HG03095 (cell line): ENCODE measurements around the gene CFAP107.
"Not testable (repeated sequence)": the region's sequence is repeated elsewhere in the genome, so short reads cannot be mapped to it uniquely, and the experiment has no call there.

Source experiments
- ATAC-seq: cut with Tn5 transposase; IDR thresholded peaks from one replicate; pipeline ENCODE4 v1.9.1; 2021; ENCODE audit warnings: moderate library complexity; ENCODE audit not compliant: unreplicated experiment

The CFAP107 gene

DNA sequence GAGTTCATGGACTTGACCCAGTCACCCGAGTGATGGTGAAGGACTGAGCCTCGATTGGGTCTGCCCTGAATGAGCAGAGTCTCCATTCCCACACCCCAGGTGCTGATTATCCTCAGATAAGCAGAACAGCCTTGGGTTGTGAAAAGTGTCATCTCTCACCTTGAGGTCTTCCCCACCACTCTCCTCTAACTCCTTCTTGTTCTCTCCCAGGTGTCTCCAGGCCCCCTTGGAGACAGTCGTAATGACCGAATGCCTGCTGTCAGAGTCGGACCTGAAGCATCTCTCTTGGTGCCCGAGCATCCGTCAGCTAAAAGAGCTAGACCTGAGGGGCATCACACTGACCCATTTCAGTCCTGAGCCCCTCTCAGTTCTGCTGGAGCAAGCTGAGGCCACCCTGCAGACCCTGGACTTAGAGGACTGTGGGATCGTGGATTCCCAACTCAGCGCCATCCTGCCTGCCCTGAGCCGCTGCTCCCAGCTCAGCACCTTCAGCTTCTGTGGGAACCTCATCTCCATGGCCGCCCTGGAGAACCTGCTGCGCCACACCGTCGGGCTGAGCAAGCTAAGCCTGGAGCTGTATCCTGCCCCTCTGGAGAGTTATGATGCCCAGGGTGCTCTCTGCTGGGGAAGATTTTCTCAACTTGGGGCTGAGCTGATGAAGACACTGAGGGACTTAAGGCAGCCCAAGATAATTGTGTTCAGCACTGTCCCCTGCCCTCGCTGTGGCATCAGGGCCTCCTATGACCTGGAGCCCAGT, 31.0 kb downstream of the CFAP107 start:
- ATAC-seq, result no peak

DNA sequence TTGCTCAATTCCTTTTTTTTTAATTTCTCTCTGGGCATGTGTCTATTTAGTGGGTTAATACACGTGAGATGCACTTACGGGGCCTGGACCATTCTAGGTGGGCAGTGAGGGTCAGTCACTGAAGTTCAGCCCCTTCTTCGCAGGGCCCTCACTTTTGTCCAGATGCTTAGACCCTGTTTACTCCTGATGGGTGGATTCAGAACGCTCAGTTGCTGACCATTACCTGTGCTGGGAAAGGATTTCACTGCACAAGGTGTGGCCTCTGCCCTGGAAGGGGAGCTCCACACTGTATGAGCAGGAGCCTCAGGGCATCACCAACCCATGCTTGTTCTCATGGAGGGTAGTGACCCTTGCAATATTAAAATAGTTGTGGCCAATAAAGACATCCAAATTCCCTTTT, 32.1 kb downstream of the CFAP107 start:
- no peak for ATAC-seq

DNA sequence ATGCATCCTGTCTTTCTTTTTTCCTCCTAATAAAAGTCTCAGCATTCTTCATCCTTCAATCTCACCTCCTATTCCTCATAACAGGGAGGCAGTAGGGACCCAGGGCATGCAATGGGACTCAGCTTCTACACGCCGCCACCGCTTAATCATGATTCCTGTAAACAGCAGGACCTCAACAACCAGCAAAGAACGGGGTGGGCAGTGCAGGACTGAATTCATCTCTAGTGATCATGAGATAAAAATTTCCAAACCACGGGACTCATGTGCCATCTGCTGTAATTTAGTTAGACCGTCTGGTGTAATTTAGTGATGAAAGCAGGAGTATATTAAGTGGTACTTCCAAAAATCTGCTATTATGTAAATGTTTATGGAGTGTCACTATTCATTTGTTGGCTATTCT, 32.9 kb downstream of the CFAP107 start:
- ATAC-seq, result no peak

DNA sequence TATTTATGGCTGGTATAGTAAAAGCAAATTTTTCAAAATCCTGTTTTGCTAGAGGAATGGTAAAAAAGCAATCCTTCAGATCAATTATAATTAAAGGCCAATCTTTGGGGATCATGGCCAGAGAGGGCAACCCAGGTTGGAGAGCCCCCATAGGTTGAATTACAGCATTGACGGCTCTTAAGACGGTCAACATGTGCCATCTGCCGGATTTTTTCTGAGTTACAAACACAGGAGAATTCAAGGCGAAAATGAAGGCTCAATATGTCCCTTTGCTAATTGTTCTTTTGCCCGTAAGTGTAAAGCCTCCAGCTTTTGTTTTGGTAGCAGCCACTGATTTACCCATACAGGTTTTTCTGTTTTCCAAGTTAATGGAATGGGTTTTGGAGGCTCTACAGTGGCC, 35.5 kb downstream of the CFAP107 start:
- not testable (repeated sequence) for ATAC-seq

DNA sequence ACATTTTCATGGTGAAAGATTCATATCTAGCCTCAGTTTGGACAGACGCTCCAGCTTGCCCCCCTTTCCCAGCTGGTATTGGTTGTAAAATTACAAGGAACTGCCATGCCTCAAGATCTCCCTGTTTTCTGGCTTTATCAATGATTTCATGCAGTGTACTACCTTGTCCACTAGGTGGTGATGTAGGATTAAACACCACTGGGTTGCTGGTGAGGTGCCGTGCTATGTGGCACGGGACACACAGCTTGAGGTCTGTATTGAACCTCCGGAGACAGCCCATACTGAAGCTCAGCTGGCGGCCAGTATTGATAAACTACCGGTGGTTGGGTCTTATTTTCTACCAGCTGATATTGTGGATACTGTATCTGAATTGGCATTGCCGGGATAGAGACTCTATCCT, 37.8 kb downstream of the CFAP107 start:
- not testable (repeated sequence) for ATAC-seq

DNA sequence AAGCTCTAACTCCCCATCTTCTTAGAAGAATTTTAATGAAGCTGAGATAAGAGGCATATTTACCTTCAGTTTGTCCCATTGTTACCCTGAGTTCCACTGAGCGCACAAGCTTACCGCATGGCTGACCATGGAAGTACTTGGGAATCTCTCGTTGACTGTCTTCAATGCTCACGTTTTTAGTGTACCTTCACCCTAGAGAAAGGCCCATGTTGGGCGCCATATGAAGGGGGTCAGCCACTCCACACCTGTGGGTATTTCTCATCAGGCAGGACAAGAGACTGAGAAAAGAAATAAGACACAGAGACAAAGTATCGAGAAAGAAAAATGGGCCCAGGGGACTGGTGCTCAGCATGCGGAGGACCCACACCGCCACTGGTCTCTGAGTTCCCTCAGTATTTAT, 38.7 kb downstream of the CFAP107 start:
- ATAC-seq, result not testable (repeated sequence)

DNA sequence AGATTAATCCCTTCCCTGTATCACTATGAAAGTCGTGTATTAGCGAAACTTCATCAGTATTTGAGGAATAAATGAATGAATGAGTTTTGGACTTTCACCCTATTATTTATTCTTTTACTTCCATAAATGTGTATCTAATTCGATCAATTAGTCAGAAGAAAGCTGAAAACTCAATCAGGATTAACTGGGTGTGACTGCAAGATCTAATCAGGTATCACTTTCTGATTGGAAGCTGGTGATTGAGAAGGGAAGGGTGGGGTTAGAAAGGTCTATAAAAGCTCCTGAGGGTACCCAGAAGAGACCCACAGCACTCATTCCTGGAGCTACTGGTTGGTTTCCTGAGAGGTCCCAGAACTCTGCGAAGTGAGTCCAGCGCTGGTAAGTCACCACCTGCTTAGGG, 45.1 kb downstream of the CFAP107 start, which contains the start of gene PRAMEF1:
TSS of gene PRAMEF1 (plus strand) at position 301 of the 400 bp plus-strand sequence. CDS start 1,831 bp downstream, outside the sequence.
- ATAC-seq, result not testable (repeated sequence)

DNA sequence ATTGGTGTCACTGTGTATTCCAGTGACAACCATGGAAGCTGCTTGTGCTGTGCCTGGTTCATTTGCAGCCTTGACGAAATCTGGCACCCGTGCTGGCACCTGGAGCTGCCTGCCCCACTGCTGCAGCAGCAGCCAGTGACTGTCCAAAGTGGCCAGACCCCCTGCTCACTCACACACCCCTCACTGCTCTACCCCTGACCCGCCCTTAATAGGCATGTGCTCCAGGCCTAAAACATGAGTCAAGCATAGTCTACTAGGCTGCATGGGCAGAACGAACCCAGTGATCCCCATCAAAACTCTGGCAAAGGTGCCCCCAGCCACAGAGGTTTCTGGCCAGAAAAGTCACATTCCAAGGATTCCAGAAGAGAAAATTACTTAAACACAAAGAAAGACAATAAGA, 52.9 kb downstream of the CFAP107 start:
- ATAC-seq, result no peak

DNA sequence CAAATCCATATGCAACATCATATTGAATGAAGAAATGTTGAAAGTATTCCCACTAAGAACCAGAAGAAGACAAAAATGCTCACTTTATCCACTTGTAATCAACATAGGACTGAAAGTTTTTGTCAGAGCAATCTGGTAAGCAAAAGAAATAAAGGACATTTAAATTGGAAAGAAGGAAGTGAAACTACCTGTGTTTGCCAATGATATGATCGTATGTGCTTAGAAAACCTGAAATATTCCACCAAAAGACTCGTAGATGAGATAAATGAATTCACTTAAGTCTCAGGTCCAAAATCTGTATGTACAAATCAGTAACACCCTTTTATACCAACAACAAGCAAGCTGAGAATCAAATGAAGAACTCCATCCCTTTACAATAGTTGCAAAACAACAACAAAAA, 53.7 kb downstream of the CFAP107 start:
- ATAC-seq, result no peak

DNA sequence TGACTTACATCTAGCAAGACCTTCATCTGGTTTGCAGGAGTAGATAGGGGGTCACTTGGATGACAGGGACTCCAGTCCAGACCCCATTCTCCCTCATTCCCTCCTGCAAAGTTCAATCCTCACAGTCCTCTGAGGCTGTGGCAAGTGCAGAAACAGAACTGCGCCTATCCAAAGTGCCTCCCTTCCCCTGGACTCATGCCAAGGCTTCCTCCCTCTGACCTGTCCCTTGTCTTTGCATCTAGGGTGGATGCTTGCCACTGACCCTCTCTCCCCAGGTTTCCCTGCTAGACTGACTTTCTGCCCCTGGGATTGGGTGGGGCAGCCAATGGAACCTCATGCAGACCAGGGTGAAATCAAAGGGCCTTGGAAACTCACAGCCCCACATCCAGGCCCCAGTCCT, 63.9 kb downstream of the CFAP107 start:
- ATAC-seq, result no peak

DNA sequence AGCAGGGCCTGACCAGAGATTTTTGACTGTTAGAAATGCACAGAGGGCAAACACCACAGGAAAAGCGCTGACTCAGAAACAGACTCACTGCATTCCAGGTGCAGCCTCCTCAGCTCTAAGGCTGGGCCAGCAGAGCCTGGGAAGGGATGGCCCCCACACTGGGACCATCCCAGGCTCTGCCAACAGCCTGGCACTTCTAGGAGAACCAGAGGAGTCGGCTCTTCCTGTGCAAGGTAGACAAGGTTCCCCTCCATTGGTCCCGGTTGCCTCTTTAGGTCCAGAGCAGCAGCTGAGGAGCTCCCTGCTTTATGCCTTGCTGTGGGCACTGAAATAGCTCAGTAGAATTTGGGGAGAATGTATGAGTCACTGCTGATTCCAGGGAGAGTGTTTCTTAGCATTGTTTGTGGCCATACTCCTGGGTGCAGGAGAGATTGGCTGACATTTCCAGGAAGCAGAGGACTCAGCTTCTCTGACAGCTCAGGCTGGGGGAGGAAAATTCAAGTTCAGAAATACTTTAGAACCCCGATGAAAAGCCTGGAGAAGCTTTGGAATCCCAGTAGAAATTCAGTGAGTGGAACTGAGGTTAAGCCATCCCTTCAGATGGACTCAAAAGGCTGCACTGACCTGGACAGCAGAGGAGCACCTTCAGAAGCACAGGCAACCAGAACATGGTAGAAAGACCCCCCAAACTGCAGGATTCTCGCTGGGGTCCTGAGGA, 64.8 kb downstream of the CFAP107 start:
- ATAC-seq, result no peak

DNA sequence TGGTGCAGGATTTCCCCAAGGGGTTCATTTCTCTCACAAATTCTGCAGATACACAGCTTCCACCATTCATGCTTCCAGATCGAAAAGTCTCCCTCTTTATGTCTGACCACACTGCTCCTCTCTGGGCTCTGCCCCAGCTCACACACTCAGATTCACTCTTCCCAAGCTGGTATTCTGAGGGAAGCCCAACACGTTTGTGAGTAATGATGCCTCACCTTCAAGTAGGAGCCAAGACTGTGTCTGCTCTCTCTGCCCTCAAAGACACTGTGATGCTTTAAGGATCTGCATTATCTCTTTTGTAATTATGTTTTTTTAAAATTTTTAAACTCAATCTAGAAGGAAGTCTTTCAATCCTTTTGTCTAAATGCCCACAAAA, 65.4 kb downstream of the CFAP107 start:
- ATAC-seq, result no peak
